Measurements from ENCODE around the gene SLC35B2. TPM values are rescaled to one million over a fixed set of nuclear protein-coding genes. Genes with fewer than 3 reads are reported as not detected.

Gene SLC35B2
- total RNA-seq, 1 experiment from 2014 or later, result 60.6 TPM

DNA sequence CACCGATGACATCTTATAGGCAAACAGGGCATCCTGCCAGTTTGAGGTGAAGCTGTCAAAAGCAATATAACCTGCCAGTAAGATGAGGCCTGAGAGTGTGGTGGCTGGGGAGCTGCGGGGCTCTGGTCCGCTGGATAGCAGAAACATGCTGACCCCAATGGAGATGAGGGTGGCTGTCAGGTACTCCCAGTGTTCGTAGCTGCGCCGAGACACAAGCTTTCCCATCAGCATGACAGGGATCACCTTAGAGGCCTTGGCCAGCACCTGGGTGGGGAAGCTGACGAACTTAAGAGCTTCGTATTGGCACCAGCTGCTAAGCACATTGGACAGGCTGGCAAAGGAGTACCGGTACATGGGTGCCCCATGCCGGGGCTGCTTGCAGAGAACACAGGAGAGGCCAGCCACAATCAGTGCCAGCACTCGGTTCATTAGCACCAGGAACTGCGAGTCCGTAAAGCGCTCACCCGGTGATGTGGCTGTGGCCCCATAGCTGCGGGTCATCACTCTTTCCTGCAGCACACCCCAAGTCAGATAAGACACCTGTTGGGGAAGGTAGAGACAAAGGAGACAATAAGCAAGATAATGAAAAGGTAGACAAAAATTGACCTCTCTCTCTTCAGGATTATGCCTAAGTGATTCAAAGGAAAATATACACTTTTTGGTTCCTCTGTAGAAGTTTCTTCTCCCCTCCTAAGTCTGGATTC is 2.1 kb downstream of the SLC35B2 start:
- DNase-seq (ENCODE audit: extremely low read depth, low read depth), result no peak

DNA sequence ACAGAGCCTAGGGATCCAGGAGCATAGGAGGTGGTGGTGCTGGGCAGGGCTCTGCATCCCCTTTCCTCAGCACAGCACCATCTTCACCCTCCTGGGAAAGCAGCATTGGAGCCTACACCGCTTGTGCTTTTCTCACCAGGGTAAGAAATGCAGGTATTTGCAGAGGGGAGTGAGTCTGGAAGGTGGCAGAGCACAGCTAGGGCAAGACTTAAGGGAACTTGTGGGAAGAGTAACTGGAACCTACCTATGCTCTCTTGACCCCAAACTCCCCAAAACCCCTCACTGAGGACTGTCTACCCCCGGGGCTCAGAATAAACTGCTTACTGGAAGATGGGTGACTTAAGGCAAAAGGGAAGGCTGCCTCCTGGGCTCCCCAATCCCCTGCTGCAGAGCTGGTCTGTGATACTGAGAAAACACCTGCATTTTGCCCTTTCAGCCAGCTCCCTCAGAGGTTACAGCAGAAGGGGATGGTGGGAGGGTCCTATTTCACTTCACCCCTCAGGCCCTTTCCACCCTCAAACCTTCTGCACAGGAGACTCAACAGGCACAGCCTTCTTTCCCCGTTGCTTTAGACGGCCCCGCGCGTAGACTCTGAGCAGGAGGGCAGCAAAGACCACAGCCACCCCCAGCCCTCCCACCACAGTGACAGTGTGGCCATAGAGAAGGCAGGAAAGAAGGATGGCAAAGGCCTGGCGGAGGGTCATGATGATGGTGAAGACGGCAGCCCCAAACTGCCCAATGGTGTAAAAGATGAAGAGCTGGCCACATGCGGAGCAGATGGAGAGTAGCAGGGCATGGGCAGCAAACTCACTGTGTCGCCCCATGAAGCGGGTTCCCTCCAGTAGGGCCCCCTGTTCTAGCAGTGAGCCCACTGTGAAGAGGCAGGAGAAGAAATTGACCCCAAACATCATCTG is 2.9 kb downstream of the SLC35B2 start:
- no peak for DNase-seq (ENCODE audit: extremely low read depth, low read depth)

DNA sequence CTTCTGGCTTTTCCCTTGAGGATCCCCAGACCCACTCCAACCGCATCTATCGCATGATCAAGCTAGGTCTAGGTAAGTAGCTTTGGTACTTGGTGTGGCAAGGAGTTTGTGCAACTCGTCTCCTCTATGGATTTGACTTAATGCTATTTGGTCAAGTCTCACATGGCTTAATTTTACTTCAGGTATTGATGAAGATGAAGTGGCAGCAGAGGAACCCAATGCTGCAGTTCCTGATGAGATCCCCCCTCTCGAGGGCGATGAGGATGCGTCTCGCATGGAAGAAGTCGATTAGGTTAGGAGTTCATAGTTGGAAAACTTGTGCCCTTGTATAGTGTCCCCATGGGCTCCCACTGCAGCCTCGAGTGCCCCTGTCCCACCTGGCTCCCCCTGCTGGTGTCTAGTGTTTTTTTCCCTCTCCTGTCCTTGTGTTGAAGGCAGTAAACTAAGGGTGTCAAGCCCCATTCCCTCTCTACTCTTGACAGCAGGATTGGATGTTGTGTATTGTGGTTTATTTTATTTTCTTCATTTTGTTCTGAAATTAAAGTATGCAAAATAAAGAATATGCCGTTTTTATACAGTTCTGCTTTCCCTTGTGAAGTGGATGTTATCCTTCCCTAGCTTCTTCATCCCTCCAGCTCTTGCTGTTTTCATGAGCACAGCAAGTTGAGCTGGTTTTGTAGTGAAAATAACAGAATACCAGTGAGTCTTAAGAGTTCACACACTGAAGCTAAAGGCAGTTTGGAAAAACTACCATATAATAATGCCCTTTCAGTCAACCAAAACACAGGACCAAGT is 3.8 kb downstream of the SLC35B2 start:
- DNase-seq (ENCODE audit: extremely low read depth, low read depth), result no peak

DNA sequence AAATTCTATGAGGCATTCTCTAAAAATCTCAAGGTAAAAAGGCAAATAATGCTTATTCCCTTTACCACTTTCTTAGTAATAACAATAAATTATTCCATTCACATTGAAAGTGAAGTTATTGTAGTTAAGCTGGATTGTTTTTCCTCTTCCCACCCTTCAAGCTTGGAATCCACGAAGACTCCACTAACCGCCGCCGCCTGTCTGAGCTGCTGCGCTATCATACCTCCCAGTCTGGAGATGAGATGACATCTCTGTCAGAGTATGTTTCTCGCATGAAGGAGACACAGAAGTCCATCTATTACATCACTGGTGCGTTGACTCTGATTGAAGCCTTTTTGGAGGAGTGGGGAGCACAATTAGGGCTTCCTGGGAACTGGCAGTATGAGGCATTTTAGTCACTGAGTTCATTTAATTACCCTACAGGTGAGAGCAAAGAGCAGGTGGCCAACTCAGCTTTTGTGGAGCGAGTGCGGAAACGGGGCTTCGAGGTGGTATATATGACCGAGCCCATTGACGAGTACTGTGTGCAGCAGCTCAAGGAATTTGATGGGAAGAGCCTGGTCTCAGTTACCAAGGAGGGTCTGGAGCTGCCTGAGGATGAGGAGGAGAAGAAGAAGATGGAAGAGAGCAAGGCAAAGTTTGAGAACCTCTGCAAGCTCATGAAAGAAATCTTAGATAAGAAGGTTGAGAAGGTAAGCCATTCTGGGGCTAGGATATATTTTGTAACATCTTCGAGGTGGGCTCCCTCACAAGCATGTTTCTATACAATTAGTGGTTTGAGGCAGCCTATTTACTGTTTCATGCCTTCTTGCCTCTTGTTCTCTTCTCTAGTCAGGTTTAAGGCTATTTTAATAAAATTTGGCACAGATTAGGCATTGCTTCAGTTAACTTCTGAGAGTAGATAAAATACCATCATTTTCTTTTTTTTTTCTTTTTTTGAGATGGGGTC is 5.5 kb downstream of the SLC35B2 start:
- no peak for DNase-seq (ENCODE audit: extremely low read depth, low read depth)

DNA sequence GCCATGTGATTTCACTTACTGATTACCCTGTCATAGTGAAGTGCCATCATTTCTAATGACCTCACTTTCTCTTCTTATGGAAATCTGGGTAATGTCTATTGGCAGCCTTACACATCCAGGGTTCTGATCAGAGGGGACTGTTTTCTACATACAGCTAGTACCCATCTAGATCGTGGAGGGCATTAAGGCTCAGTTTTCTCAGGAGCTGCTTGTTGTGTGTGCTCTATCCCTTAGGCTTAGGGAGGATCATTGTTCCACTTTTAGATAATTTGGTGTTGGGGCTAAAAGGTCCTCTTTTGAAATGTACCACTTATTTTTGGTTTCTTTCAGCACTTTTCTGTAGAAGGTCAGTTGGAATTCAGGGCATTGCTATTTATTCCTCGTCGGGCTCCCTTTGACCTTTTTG is 6.6 kb downstream of the SLC35B2 start:
- DNase-seq (ENCODE audit: extremely low read depth, low read depth), result no peak

DNA sequence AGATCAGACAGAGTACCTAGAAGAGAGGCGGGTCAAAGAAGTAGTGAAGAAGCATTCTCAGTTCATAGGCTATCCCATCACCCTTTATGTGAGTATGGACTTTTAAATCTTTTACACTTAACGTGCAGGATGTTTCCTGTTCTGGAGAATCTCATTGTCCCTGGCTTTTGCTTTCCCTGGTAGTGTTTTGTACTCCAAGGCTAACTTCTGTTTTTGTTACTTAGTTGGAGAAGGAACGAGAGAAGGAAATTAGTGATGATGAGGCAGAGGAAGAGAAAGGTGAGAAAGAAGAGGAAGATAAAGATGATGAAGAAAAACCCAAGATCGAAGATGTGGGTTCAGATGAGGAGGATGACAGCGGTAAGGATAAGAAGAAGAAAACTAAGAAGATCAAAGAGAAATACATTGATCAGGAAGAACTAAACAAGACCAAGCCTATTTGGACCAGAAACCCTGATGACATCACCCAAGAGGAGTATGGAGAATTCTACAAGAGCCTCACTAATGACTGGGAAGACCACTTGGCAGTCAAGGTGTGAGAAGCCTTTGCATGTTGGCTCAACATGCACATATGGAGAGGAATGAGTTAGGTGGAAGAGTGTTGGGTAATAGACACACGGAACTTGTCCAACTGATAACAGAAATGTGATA is 7.1 kb downstream of the SLC35B2 start:
- no peak for DNase-seq (ENCODE audit: extremely low read depth, low read depth)

DNA sequence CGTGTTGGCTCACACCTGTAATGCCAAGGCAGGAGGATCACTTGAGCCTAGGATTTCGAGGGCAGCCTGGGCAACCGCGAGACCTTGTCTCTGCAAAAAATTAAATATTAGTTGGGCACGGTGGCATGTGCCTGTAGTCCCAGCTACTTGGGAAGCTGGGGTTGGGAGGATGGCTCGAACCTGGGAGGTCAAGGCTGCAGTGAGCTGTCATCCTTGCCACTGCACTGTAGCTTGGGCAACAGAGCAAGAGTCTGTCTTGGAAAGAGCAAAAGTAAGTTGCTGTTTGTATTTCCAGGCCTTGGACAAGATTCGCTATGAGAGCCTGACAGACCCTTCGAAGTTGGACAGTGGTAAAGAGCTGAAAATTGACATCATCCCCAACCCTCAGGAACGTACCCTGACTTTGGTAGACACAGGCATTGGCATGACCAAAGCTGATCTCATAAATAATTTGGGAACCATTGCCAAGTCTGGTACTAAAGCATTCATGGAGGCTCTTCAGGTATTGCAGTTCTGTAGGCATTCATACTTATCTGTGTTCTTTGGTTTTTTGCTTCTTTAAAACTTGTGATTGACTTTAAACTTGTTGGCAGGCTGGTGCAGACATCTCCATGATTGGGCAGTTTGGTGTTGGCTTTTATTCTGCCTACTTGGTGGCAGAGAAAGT is 8.1 kb downstream of the SLC35B2 start:
- no peak for DNase-seq (ENCODE audit: extremely low read depth, low read depth)

DNA sequence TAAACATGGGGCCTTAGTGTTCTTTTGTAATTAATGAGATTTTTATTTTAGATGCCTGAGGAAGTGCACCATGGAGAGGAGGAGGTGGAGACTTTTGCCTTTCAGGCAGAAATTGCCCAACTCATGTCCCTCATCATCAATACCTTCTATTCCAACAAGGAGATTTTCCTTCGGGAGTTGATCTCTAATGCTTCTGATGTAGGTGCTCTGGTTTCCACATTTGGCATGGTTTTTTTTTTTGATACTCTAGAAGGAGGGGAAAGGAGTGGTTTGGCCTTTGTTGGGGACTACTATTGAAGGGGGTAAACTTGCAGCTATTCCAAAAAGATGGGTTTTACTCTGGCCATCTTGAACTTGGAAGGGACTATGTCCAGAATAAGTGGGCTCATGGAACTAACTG is 8.7 kb downstream of the SLC35B2 start:
- no peak for DNase-seq (ENCODE audit: extremely low read depth, low read depth)

DNA sequence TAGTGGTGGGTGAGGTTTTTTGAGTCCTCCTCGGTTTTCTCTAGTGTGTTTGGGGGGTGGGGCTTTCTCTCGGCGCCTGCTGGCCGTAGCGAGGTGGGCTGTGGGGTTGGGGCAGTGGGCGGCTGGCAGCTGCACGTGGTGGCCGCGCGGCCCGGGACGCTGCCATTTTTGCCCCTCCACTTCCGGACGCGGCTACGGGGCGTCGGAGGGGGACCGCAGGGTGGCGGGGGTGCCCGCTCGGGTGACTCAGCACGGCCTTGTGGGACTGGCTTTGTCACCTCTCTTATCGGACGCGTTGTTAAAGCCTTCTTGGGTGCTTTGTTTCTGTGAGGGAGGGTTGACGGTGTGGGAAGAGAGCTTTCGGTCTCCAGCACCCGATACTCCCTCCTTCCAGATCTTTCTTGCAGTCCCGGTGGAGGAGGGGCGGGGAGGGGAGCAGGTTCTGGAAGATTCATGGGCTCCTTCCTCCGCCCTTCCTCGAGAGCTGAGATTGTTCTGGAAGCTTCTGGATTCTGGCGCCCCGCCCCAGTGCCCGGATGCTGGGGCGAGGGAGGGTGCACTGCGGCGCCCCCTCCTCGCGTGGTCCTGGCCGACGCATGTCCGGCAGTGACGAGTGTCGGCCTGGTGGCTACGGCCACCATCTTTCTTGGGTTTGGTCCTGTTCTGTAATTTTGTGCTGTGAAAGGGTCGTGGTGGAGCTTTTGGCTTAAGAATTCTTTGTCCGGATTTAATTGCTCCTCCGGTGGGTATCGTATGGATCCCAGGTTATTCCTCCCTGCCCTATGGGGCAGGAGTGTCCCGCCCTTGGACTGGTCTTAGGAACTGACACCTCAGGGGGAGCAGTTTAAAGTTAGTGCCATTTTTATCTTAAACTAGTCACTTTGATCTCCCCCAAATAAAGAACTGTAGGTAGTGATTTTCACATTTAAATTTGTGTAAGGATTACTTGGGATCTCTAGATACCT is 9.7 kb downstream of the SLC35B2 start:
- DNase-seq (ENCODE audit: extremely low read depth, low read depth), result no peak

DNA sequence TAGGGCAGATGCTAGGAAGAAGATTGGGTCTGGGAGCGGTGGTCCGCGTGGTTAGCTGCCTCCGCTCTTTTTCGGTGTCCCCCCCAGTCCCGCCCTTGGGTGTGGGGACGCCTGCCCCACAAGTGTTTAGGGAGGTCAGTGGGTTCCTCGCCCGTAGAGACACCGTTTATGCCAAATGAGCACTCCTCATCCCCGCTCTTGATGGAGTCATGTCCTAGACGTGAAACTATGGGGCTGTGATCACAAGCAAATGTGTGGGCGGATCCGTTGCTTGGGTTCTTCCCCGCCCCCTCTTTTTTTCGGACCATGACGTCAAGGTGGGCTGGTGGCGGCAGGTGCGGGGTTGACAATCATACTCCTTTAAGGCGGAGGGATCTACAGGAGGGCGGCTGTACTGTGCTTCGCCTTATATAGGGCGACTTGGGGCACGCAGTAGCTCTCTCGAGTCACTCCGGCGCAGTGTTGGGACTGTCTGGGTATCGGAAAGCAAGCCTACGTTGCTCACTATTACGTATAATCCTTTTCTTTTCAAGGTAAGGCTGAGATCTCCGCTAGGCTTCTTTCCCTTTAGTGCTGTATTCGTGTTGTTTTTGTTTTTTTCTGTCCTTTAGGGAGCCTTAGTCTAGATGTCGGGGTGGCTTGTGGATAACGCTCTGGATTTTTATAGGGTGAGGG is 10.5 kb downstream of the SLC35B2 start, which contains the start of gene HSP90AB1:
Gene HSP90AB1 (plus strand): TSS at position 439 of the 675 bp plus-strand sequence. CDS start 1,529 bp downstream, outside the sequence.
- peak; percentile 94 for DNase-seq (ENCODE audit: extremely low read depth, low read depth)

DNA sequence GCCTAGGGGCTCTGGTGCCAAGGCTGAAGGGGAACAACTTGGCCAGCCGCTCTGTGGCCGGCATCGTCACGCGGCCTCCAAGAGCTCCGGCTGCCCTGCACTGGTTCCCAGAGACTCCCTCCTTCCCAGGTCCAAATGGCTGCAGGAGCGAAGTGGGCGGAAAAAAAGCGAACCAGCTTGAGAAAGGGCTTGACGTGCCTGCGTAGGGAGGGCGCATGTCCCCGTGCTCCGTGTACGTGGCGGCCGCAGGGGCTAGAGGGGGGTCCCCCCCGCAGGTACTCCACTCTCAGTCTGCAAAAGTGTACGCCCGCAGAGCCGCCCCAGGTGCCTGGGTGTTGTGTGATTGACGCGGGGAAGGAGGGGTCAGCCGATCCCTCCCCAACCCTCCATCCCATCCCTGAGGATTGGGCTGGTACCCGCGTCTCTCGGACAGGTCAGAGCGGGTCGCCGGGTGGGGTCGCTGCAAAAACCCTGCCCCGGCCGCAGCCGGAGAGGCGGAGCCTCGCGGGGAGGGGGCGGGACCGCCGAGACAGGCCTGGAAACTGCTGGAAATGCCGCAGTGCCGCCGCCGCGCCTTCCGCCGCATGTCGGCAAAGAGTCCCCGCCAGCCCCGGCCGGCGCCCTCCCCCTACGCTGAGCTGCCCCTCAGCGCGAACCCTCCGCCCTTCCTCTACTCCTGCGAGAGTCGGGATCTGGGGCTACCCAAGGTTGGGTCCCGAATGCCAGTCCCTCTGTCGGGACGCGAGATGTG is 11.2 kb downstream of the SLC35B2 start:
- DNase-seq (ENCODE audit: extremely low read depth, low read depth), result no peak

DNA sequence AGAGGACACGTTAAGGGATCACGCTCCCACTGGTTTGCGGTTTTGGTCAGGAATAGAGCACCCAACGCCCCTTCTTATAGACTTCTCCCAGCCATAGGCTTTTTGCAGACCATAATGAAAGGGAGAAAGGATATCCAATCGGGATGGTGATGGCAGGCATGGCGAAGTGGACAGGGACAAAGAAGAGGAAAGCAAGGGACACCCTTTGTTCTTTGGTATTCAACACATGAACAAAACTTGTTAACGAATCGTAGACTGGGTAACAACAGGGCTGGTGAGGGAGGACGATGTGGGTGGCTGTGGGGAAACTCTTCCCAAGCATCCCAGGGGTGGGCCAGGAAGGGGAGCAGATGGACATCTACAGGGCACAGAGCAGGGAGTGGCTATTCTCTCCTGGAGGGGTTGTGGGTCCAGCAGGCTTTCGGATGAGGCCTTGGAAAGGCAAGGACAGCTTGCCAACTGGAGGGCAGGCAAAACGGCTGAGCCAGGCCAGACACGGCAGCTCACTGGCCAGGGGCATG is 11.9 kb downstream of the SLC35B2 start:
- no peak for DNase-seq (ENCODE audit: extremely low read depth, low read depth)

DNA sequence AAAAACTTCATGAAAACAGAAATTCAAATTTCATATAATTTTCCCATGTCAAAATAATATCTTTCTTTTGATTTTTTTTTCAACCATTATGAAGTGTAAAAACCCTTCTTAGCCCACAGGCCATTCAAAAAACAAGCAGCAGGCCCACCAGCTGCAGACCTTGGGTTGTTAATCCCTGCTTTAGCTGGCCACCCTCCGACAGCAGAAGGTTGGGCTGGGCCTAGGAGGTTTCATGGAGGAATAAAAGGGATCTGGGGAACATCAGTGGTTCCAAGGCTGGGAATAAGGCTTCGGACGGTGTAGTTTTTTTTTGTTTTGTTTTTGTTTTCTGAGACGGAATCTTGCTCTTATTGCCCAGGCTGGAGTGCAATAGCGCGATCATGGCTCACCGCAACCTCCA is 14.0 kb downstream of the SLC35B2 start:
- DNase-seq (ENCODE audit: extremely low read depth, low read depth), result no peak

DNA sequence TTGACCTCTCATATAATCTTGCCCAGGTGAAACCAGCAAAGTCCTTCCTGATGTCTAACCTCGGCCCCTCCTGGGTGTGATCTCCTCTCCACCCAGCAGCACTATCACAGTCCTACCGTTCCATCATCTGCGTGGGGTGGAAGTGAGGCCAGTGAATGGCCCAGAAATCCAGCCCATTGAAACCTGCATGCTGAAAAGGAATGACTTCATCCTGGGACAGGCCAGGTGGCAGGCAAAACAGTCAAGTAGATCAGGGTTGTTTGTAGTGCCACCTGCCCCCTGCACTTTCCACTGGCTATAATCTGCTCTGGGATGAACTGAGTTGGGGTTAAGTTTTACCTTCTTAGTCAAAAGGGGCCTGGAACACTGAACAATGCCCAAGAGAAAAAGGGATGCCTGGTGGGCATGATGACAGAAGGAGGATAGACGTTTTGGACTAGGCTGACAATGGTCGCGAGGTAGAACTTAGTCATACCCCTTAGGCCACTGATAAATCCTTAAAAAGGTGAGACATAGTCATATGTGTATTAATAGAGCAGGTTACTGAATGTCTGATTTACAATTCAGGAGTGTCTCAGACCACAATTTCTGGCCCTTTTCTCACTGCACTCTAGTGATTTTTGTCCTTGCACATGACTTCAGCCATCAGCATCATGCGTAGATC is 18.5 kb downstream of the SLC35B2 start:
- no peak for DNase-seq (ENCODE audit: extremely low read depth, low read depth)

DNA sequence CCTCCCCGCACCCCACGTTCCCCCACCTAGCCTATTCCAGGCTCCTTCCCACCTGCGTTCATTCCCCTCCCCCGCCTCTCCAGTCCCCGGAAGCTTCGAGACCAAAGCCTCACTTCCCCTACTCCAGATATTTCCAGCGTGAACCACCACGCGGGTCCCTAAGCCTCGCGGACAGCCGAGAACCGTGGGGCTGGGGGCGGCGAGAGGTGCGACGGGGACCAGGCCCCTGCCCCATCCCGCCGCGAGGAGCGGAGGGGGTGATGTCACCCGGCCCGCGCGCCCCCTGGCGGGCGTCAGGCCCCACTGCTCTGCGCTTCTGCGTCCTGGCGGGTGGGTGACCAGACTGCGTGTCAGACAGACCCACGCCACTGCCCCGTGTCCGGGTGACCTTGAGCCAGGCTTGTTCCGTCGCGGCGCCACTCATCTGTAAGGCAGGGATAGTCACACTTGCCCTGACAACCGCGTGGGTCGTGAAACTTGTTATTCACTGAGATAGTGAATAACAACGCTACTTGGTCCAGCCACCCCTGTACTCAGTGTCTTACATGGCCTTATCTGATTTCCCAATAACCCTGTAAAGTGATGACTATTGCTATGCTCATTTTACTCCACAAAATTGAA is 19.4 kb downstream of the SLC35B2 start:
- no peak for DNase-seq (ENCODE audit: extremely low read depth, low read depth)

Data from NCI-H460 (cell line).